ENCODE data around the gene LNX1. TPM values are rescaled to one million over a fixed set of nuclear protein-coding genes. Genes with fewer than 3 reads are reported as not detected.

The LNX1 gene
- total RNA-seq, 1 donor from 2014 or later: 5.4 TPM

GRCh38 chr4:53562409-53562808 is 28.9 kb downstream of the LNX1 start:
- H3K27me3 ChIP-seq (ENCODE audit: low read depth): no peaks in the 10 kb centered on the region
- TF ChIP-seq CTCF (IDR thresholded peaks at IDR 0.05): no peak
- no peak overlapping the region for H3K27ac ChIP-seq
- intact Hi-C loops (cut with DNase I): no loop called here
- no peaks in the 10 kb centered on the region for H3K36me3 ChIP-seq
- DNase-seq: no peak
- H3K4me3 ChIP-seq: no peak overlapping the region
- no peak for ATAC-seq
- peaks cover 8% of the 10 kb centered on the region for H3K4me1 ChIP-seq
- H3K9me3 ChIP-seq: no peaks in the 10 kb centered on the region

- Histone ChIP-seq H3K9me3 (no peaks in the 10 kb centered on the region), H3K27me3 (ENCODE audit: low read depth) (no peaks in the 10 kb centered on the region), H3K4me3 (no peak overlapping the region), H3K4me1 (peaks cover 11% of the 10 kb centered on the region), H3K27ac (no peak overlapping the region), H3K36me3 (no peaks in the 10 kb centered on the region)
- ATAC-seq (no peak), DNase-seq (no peak)
- no peak for TF ChIP-seq CTCF (IDR thresholded peaks at IDR 0.05)
- intact Hi-C loops (cut with DNase I): no loop called here
Observed at GRCh38 chr4:53559021-53559620, 32.2 kb downstream of the LNX1 start.

- H3K27ac ChIP-seq: no peak overlapping the region
- H3K4me3 ChIP-seq: no peak overlapping the region
- ATAC-seq (no peak), DNase-seq (no peak)
- H3K9me3 ChIP-seq: no peaks in the 10 kb centered on the region
- peaks cover 11% of the 10 kb centered on the region for H3K4me1 ChIP-seq
- intact Hi-C loops (cut with DNase I): no loop called here
- no peaks in the 10 kb centered on the region for H3K27me3 ChIP-seq (ENCODE audit: low read depth)
- no peak for TF ChIP-seq CTCF (IDR thresholded peaks at IDR 0.05)
- H3K36me3 ChIP-seq: no peaks in the 10 kb centered on the region
Observed at GRCh38 chr4:53558065-53558801, 33.1 kb downstream of the LNX1 start.

GRCh38 chr4:53557669-53558064 is 33.6 kb downstream of the LNX1 start:
- Histone ChIP-seq H3K27ac (no peak overlapping the region), H3K4me3 (no peak overlapping the region)
- TF ChIP-seq CTCF (IDR thresholded peaks at IDR 0.05): no peak

GRCh38 chr4:53556651-53557050 is 34.6 kb downstream of the LNX1 start:
- intact Hi-C loops (cut with DNase I): no loop called here
- no peaks in the 10 kb centered on the region for H3K27me3 ChIP-seq (ENCODE audit: low read depth)
- TF ChIP-seq CTCF (IDR thresholded peaks at IDR 0.05): no peak
- no peak overlapping the region for H3K4me3 ChIP-seq
- H3K9me3 ChIP-seq: no peaks in the 10 kb centered on the region
- H3K36me3 ChIP-seq: no peaks in the 10 kb centered on the region
- no peak overlapping the region for H3K27ac ChIP-seq
- ATAC-seq: no peak
- peaks cover 11% of the 10 kb centered on the region for H3K4me1 ChIP-seq
- no peak for DNase-seq

More at GRCh38 chr4:53557669-53558064, 33.6 kb downstream of the LNX1 start:
- intact Hi-C loops (cut with DNase I): no loop called here
- DNase-seq: no peak
- Histone ChIP-seq H3K9me3 (no peaks in the 10 kb centered on the region), H3K27me3 (ENCODE audit: low read depth) (no peaks in the 10 kb centered on the region), H3K36me3 (no peaks in the 10 kb centered on the region), H3K4me1 (peaks cover 11% of the 10 kb centered on the region)
- ATAC-seq: no peak

Measured in lower lobe of right lung (tissue), 2 donors.